Measurements from ENCODE around the gene PGS1. TPM values are rescaled to one million over a fixed set of nuclear protein-coding genes. Genes with fewer than 3 reads are reported as not detected.

PGS1 gene
- total and polyA plus RNA-seq, 2 donors from 2014 or later = 15.6 to 65.4 TPM

- Histone ChIP-seq H3K9me3 (ENCODE audit: control insufficient read depth in 2 of 3, insufficient read depth in 1 of 3, low read length in 3 of 3) (no peaks in the 10 kb centered on the region), H3K27me3 (ENCODE audit: control insufficient read depth, insufficient read depth, low read length) (no peaks in the 10 kb centered on the region), H3K4me3 (ENCODE audit: low read length in 3 of 3) (no peak overlapping the region), H3K4me1 (ENCODE audit: control insufficient read depth in 2 of 3, insufficient read depth in 2 of 3, low read depth in 1 of 3, low read length in 3 of 3) (no peaks in the 10 kb centered on the region), H3K36me3 (ENCODE audit: control insufficient read depth in 2 of 3, insufficient read depth in 3 of 3, low read length in 3 of 3) (no peaks in the 10 kb centered on the region), H3K27ac (ENCODE audit: low read depth in 2 of 2, low read length in 2 of 2) (no peak overlapping the region), H3K9ac (ENCODE audit: low read length in 3 of 3) (no peak overlapping the region)
- DNase-seq (no peak), FAIRE-seq (no peak)
- TF ChIP-seq CTCF (IDR thresholded peaks at IDR 0.05; ENCODE audit: borderline replicate concordance, extremely low read depth, insufficient read depth) = no peak
- intact Hi-C loops (cut with DNase I) = no loop called here
These were observed 5.6 kb upstream of the PGS1 start for GRCh38 chr17:78372841-78373240.

GRCh38 chr17:78374189-78374588 is 4.3 kb upstream of the PGS1 start:
- Histone ChIP-seq H3K27me3 (ENCODE audit: control insufficient read depth, insufficient read depth, low read length) (no peaks in the 10 kb centered on the region), H3K9ac (ENCODE audit: low read length in 3 of 3) (no peak overlapping the region), H3K36me3 (ENCODE audit: control insufficient read depth in 2 of 3, insufficient read depth in 3 of 3, low read length in 3 of 3) (no peaks in the 10 kb centered on the region), H3K9me3 (ENCODE audit: control insufficient read depth in 2 of 3, insufficient read depth in 1 of 3, low read length in 3 of 3) (no peaks in the 10 kb centered on the region), H3K27ac (ENCODE audit: low read depth in 2 of 2, low read length in 2 of 2) (no peak overlapping the region), H3K4me3 (ENCODE audit: low read length in 3 of 3) (no peak overlapping the region), H3K4me1 (ENCODE audit: control insufficient read depth in 2 of 3, insufficient read depth in 2 of 3, low read depth in 1 of 3, low read length in 3 of 3) (peaks cover 0 to 6% (median 2%) of the 10 kb centered on the region in 3 donors)
- intact Hi-C loops (cut with DNase I) = no loop called here
- FAIRE-seq (no peak), DNase-seq (no peak)
- no peak for TF ChIP-seq CTCF (IDR thresholded peaks at IDR 0.05; ENCODE audit: borderline replicate concordance, extremely low read depth, insufficient read depth)

- H3K9ac ChIP-seq (ENCODE audit: low read length in 3 of 3) = no peak overlapping the region
- intact Hi-C loops (cut with DNase I) = no loop called here
- no peak for TF ChIP-seq CTCF (IDR thresholded peaks at IDR 0.05; ENCODE audit: borderline replicate concordance, extremely low read depth, insufficient read depth)
These were observed 3.7 kb upstream of the PGS1 start for GRCh38 chr17:78374631-78375274.

More at GRCh38 chr17:78374631-78375274, 3.7 kb upstream of the PGS1 start:
- H3K36me3 ChIP-seq (ENCODE audit: control insufficient read depth in 2 of 3, insufficient read depth in 3 of 3, low read length in 3 of 3) = no peaks in the 10 kb centered on the region
- DNase-seq = peak in 3 of 5 donors; percentile 61 to 82 (median 78)
- H3K4me3 ChIP-seq (ENCODE audit: low read length in 3 of 3) = no peak overlapping the region
- H3K4me1 ChIP-seq (ENCODE audit: control insufficient read depth in 2 of 3, insufficient read depth in 2 of 3, low read depth in 1 of 3, low read length in 3 of 3) = peaks cover 0 to 7% (median 4%) of the 10 kb centered on the region in 3 donors
- no peak for FAIRE-seq
- H3K27me3 ChIP-seq (ENCODE audit: control insufficient read depth, insufficient read depth, low read length) = no peaks in the 10 kb centered on the region
- peak overlapping the region in 1 of 2 donors; percentile 52 for H3K27ac ChIP-seq (ENCODE audit: low read depth in 2 of 2, low read length in 2 of 2)
- H3K9me3 ChIP-seq (ENCODE audit: control insufficient read depth in 2 of 3, insufficient read depth in 1 of 3, low read length in 3 of 3) = no peaks in the 10 kb centered on the region

Measured in kidney (tissue), 14 donors.